GM12801 (cell line): Measurements from ENCODE around the gene UGT1A8.

Experiments used
- CTCF ChIP-seq: IDR thresholded peaks from one replicate; pipeline ENCODE4 v1.5.1; 2011; ENCODE audit warnings: control low read depth; ENCODE audit not compliant: insufficient read length; ENCODE audit errors: extremely low read depth

The UGT1A8 gene

GRCh38 chr2:233655043-233655442 is 37.6 kb downstream of the UGT1A8 start:
- no peak for TF ChIP-seq CTCF

GRCh38 chr2:233656443-233656842 is 39.0 kb downstream of the UGT1A8 start:
- no peak for TF ChIP-seq CTCF

DNA sequence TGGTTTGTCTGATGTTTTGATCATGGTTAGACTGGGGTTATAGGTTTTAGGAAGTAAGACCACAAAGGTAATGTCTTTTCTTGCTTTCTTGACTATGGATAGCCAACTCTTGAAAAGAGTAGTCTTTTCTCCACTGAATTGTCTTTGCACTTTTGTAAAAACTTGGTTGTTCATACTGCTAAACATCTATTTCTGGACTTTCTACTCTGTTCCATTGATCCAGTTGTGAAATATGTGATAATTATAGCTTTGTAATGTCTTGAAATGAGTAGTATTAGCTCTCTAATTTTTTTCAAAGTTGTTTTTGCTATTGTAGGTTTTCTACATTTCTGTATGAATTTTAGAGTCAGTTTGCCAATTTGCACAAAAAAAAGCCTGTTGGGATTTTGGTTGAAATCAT is 41.2 kb downstream of the UGT1A8 start:
- TF ChIP-seq CTCF, result no peak

DNA sequence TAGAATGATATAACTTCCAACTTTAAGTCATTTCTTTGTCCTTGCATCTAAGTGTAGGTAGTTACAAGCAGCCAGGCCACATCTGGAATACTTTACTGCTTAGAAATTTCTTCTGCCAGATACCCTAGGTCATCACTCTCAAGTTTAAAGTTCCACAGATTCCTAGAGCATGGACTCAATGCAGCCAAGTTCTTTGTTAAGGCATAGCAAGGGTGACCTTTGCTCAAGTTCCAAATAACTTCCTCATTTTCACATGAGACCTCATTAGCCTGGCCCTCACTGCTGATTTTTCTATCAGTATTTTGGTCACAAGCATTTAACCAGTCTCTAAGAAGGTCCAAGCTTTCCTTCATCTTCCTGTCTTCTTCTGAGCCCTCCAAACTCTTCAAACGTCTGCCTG is 46.5 kb downstream of the UGT1A8 start:
- TF ChIP-seq CTCF, result no peak

- no peak for TF ChIP-seq CTCF
Observed at GRCh38 chr2:233668605-233669260, 51.3 kb downstream of the UGT1A8 start.

- no peak for TF ChIP-seq CTCF
Observed at GRCh38 chr2:233671290-233672161, 54.1 kb downstream of the UGT1A8 start, which contains the start of gene UGT1A9. Gene UGT1A9 (plus strand): TSS chr2:233671898. CDS start chr2:233671935, 37 bp downstream.

- no peak for TF ChIP-seq CTCF
Observed at GRCh38 chr2:233672886-233673285, 55.5 kb downstream of the UGT1A8 start.
